Umbilical cord (tissue), 2 donors: ENCODE results near the gene CDH4. TPM values are rescaled to one million over a fixed set of nuclear protein-coding genes. Genes with fewer than 3 reads are reported as not detected.

Experiments used
- DNase-seq: peaks from one replicate; pipeline ENCODE4 v3.0.0-alpha.2; 2015; ENCODE audit warnings: low spot score
- total RNA-seq: library from RNA; depleted of rRNA; stranded (reverse); fragments of >200 nt; gene quantifications from one replicate; pipeline ENCODE4 v1.2.3, GENCODE V29; 2014; ENCODE audit warnings: low replicate concordance; ENCODE audit not compliant: insufficient read depth

The CDH4 gene
- total RNA-seq, 1 donor from 2014 or later, result 0.48 TPM

DNA sequence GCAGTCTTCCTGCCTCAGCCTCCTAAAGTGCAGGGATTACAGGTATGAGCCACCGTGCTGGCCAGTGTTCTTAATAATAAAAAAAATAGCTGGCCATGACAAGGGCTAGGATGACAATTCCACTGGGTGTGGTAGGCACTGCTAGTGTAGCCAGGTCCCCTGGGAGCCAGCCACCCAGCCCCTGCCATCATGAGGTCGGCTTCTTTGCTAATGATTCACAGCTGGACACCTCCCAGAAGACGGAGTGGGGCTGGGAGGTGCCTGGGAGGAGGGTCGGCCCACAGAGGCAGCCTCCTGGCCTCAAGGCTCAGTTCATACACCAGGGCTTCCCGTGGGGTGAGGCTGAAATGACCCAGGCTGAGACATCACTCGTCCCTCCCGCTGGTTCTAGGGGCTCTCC, 583.2 kb downstream of the CDH4 start:
- no peak for DNase-seq

DNA sequence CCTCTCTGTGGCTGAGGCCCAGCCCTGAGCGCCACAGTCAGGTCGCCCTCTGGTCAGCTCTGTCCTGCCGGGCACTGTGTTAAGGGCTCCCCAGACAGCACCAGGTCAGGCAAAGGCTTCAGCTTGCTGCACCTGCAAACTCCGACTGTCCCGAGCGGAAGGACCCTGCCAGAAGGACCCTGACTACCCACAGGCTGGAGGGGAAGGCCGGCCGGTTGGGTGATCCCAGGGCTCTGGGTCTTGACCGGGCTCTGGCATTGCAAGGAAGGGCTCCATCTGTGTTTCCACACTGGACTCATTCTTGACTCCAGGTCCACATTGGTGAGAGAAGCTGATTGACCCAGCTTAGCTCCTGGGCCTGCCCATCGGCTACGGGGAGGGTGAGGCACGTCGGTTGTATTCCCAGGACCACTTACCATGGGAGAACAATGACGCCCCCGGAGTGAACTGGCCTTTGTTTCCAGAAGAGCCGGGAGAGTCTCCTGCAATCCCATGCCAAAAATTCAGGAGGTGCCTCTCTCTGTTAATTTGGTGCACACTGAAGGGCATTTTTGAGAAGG, 583.8 kb downstream of the CDH4 start:
- no peak for DNase-seq

- DNase-seq, result no peak
These were observed 585.1 kb downstream of the CDH4 start for GRCh38 chr20:61837200-61837599.

DNA sequence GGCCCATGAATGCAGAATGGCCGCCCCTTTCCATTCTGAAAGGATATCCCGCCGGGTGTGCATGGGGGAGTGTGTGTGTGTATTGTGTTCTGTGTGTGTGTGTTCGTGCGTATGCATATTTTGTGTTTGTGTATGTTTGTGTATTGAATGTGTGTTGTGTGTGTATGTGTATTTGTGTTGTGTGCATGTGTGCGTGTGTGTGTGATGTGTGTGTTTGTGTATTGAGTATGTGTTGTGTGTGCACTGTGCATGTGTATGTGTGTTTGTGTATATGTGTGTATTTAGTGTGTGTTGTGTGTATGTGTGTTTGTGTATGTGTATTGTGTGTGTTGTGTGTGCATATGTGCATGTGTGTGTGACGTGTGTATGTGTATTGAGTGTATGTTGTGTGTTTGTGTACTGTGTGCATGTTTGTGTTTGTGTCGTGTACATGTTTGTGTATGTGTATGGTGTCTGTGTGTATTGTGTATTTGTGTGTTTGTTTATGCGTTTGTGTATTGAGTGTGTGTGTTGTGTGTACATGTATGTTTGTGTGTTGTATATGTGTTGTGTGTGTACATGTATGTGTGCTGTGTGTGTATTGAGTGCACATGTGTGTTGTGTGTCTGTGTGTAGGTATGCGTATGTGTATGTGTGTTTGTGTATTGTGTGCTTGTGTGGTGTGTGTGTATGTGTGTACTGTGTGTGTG, 587.3 kb downstream of the CDH4 start:
- DNase-seq, result no peak

GRCh38 chr20:61839912-61840778, 588.1 kb downstream of the CDH4 start:
- no peak for DNase-seq

- no peak for DNase-seq
These were observed 588.9 kb downstream of the CDH4 start for GRCh38 chr20:61840779-61841455.

GRCh38 chr20:61841551-61841950, 589.5 kb downstream of the CDH4 start:
- DNase-seq, result no peak

DNA sequence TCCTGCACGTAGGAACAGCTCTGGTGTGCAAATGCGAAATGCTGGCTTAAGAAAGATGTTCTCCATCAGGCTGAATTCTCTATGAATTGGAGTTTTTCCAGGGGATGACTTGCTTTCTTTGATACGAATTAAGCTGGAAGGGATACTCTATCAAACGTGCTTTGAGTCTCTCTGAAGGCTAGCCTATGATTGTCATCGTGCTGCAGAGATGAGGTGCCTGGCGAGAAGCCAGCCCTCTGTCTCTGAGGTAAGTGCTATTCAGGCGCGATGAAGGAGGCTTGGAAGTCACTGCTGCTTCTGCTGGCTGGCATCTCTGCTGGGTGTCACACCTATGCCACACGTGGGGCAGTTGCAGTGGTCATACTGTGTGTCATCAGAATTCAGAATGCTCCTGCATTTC, 589.9 kb downstream of the CDH4 start:
- no peak for DNase-seq

DNA sequence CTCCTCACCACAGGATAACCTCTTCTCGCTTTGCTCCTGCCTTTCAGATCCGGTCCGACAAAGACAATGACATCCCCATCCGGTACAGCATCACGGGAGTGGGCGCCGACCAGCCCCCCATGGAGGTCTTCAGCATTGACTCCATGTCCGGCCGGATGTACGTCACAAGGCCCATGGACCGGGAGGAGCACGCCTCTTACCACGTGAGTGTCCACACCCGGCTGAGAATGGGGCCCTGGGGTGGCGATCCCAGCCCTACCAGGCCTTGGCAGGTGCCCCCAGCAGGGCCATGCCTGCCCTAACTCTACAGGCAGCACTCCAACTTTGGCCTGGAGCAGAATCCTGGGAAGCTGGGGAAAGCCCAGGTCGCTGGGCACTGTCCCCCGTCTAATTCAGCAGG, 592.6 kb downstream of the CDH4 start:
- no peak for DNase-seq

GRCh38 chr20:61845233-61845671, 593.2 kb downstream of the CDH4 start:
- no peak for DNase-seq

- no peak for DNase-seq
These were observed 594.0 kb downstream of the CDH4 start for GRCh38 chr20:61846074-61846473.

DNA sequence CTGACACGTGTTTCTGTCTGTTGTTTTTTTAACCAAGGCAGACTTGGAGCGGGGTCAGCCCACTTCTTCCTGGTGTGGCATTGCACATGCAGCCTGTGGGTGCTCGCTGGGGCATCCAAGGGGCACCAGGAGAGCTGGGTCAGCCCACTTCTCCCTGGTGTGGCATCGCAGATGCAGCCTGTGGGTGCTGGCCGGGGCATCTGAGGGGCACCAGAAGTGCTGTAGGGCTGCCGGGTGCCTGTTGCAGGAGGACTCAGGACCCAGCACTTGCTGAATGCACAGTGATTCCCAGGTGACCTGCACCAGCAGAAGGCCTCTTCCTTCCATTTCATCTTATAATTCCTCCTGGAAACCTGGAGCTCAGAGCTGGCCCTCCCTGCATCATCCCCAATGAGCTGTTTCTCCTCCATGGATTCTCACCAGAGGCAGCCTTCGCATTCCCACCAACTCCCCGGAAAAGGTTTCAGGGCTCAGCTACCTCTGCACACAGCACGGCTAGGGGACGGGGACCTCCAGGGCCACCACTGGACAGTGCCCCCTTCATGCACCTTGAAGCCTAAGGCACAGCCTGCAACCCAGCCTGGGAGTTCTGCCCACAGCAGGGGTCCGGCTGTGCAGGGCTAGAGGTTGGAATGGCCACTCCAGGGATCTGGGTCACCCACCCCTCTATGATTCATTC, 594.8 kb downstream of the CDH4 start:
- no peak for DNase-seq

- DNase-seq, result no peak
These were observed 595.3 kb downstream of the CDH4 start for GRCh38 chr20:61847420-61847748.

DNA sequence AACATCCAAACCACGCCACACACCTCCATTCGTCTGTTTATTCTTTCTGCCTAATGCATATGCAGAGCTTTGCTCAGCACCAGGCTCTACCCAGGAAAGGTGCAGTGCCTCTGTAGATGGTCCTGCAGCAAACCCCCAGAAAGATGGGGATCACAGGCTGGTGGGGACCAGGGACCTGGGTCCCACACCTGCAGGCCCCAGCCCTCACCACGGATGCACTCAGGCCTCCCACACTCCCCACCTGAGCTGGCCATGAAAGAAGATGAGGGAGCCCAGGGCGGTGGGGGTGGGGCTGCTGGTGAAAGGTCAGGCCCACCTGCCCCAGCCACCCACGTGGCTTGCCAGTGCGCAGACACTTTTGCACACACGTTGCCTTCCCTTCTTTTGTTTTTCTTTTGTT, 595.9 kb downstream of the CDH4 start:
- no peak for DNase-seq

GRCh38 chr20:61848851-61849250, 596.8 kb downstream of the CDH4 start:
- no peak for DNase-seq

DNA sequence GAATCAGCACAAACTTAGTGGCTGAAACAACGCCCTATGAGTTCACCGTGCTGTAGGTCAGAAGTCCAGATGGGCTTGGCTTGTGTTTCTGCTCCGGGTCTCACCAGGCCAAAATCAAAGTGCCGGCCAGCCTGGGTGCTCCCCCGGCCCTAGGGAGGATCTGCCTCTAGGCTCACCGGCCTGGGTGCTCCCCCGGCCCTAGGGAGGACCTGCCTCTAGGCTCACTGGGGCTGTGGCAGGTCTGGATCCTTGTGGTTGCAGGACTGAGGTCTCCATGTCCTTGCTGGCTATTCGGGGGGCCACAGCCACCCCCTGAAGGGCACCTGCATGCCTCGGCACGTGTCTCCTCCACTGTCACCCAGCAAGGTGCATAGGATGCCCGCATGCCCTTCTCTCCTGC, 597.3 kb downstream of the CDH4 start:
- no peak for DNase-seq

GRCh38 chr20:61849822-61850221, 597.8 kb downstream of the CDH4 start:
- DNase-seq, result no peak

- DNase-seq, result no peak
These were observed 598.4 kb downstream of the CDH4 start for GRCh38 chr20:61850457-61850856.

- no peak for DNase-seq
These were observed 599.2 kb downstream of the CDH4 start for GRCh38 chr20:61850926-61851900.

DNA sequence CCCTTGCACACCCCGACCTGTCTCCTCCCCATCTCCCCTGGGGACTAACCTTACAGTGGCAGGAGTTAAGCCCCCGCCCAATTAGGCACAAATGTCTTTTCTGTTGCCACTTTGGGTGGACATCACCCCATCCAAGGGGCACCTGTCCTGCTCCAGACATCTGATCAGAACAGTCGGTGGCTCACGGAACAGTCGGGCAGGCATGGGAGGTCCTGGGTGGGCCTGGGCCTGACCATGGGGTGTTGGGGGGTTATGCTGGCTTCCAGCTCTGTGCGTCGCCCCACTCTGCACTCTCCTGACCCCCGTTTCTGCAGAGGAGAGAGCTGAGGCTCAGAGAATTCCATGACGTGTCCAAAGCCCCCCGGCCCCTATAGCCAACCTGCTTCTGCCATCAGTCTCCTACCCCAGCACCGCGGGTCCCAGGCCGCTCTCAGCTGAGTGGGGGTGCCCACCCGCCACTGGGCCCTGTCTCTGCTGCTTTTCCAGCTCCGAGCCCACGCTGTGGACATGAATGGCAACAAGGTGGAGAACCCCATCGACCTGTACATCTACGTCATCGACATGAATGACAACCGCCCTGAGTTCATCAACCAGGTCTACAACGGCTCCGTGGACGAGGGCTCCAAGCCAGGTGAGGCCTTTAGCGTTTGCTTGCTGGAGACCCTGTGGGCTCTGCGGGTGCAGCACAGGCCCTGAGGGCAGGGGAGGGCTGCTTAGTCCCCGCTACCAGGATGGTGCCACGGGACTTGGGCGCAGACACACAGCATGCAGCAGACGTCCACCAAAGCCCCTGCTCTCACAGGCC, 600.4 kb downstream of the CDH4 start:
- no peak for DNase-seq
